Measurements from ENCODE around the gene PVALB. TPM values are rescaled to one million over a fixed set of nuclear protein-coding genes. Genes with fewer than 3 reads are reported as not detected.

The PVALB gene
- total and polyA plus RNA-seq, 10 of the 15 experiments (the other 5 are each of a cell fraction or from before 2014, with no cell fraction given), result not detected

DNA sequence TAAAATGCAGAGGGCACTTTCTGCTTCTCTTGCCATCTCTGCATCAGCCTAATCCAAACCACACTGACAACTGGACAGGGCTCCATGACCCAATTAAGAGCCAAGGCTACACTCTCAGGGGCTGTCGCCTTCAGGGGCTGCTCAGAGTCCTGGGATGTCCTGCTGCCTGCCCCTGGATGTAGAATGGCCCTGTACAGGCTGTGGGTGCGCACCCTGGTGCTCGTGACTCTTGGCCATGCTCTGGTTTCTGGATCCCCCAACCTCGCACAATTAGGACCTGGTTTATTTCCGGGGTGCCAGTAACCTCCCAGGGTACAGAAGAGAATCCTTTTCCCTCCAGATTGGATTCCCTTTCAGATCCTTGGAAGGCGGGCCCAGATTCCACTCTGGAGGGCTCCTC is 52.2 kb downstream of the PVALB start:
- FAIRE-seq, result no peak
- no peak for DNase-seq (ENCODE audit: low read depth, low spot score)
- 0 out of 2 replicates have a peak, but pooled peaks cover 3% of the 10 kb centered on the region for H4K20me1 ChIP-seq (ENCODE audit: control insufficient read depth, insufficient read depth)
- H3K9me3 ChIP-seq (replicated peaks; ENCODE audit: control insufficient read depth, insufficient read depth, low read length), result no peaks in the 10 kb centered on the region
- ChIA-PET CTCF (interaction anchor here (2.5 kb wide), 1 partner anchor 17 kb away, joined by 8 read pairs; no protein-coding TSS in a partner anchor), SMC1A (ENCODE audit: uncharacterized antibody, unreplicated experiment) (no interaction called here), POLR2A (interaction anchor here (1.1 kb wide), 1 partner anchor 11 kb away, joined by 4 read pairs; the partner anchor contains the start of gene IFT27), RAD21 (ENCODE audit: unreplicated experiment) (no interaction called here)
- H3K4me1 ChIP-seq (ENCODE audit: control insufficient read depth, insufficient read depth, low read length), result no peaks in the 10 kb centered on the region
- intact Hi-C loops (cut with micrococcal nuclease; ENCODE audit: unreplicated experiment) (no loop called here), in situ Hi-C loops (cut with MboI) (no loop called here)
- no peak overlapping the region for H3K4me2 ChIP-seq (ENCODE audit: control insufficient read depth, insufficient read depth)
- H2AFZ ChIP-seq (ENCODE audit: control insufficient read depth, low read depth, low read length), result no peak overlapping the region
- no peak overlapping the region for H3K9ac ChIP-seq (ENCODE audit: control insufficient read depth, insufficient read depth, low read length)
- no TSS peak for BruUV-seq (replicated peaks)
- H3K27ac ChIP-seq (ENCODE audit: control insufficient read depth, insufficient read depth), result no peak overlapping the region
- no peak overlapping the region for H3K4me3 ChIP-seq
- WGBS (ENCODE audit: insufficient coverage, insufficient replicate concordance, low lambda C conversion rate, missing lambda C conversion rate), result 79% methylated on average over 6 of the region's 6 CpGs
- no peaks in the 10 kb centered on the region for H3K79me2 ChIP-seq (ENCODE audit: control insufficient read depth, insufficient read depth, low read length)
- TF ChIP-seq HDGF (IDR thresholded peaks at IDR 0.05) (no peak), CHD4 (IDR thresholded peaks at IDR 0.05) (no peak), ZNF384 (IDR thresholded peaks at IDR 0.05; ENCODE audit: borderline replicate concordance, low read depth, low read length) (no peak)
- TF ChIP-seq, protein P1, sequence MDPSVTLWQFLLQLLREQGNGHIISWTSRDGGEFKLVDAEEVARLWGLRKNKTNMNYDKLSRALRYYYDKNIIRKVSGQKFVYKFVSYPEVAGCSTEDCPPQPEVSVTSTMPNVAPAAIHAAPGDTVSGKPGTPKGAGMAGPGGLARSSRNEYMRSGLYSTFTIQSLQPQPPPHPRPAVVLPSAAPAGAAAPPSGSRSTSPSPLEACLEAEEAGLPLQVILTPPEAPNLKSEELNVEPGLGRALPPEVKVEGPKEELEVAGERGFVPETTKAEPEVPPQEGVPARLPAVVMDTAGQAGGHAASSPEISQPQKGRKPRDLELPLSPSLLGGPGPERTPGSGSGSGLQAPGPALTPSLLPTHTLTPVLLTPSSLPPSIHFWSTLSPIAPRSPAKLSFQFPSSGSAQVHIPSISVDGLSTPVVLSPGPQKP (IDR thresholded peaks at IDR 0.05; ENCODE audit: low read depth, low read length), result no peak
- no peaks in the 10 kb centered on the region; a peak in 1 of 4 replicates for H3K27me3 ChIP-seq (replicated peaks in 1 of 2; ENCODE audit: control insufficient read depth in 2 of 2, insufficient read depth in 2 of 2, low read length in 1 of 2)
- H3K36me3 ChIP-seq (ENCODE audit: control insufficient read depth in 2 of 2, insufficient read depth in 2 of 2, low read length in 1 of 2), result no peaks in the 10 kb centered on the region
- ATAC-seq, result no peak

DNA sequence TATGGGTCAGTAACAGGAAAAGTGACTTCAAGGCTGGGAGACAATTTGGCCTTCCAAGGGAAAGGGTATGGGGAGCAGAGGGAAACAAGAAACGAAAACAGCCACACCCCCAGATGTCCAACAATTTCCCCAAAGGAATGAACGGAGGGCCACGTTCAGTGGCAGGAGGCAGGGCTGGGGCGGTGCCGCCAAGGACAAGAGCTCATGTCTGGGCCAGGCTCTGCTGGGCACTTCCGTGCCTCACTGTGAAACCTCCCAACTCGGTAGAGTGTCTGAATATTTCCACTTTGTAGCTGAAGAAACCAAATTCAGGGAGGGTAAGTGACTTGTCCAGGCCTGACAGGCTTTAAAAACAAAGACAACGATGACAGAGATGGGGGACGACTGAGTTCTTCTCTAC is 52.8 kb downstream of the PVALB start:
- ChIA-PET SMC1A (ENCODE audit: uncharacterized antibody, unreplicated experiment) (interaction anchor here (0.5 to 0.6 kb wide), 2 partner anchors 143 to 229 kb away, joined by 3 read pairs; no protein-coding TSS in a partner anchor), POLR2A (no interaction called here), RAD21 (ENCODE audit: unreplicated experiment) (no interaction called here), CTCF (no interaction called here)
- ATAC-seq, result no peak
- no peak for DNase-seq (ENCODE audit: low read depth, low spot score)
- 64% methylated on average over 9 of the region's 9 CpGs for WGBS (ENCODE audit: insufficient coverage, insufficient replicate concordance, low lambda C conversion rate, missing lambda C conversion rate)
- no peaks in the 10 kb centered on the region; a peak in 1 of 4 replicates for H3K27me3 ChIP-seq (replicated peaks in 1 of 2; ENCODE audit: control insufficient read depth in 2 of 2, insufficient read depth in 2 of 2, low read length in 1 of 2)
- H3K9me3 ChIP-seq (replicated peaks; ENCODE audit: control insufficient read depth, insufficient read depth, low read length), result no peaks in the 10 kb centered on the region
- no peak overlapping the region for H3K4me3 ChIP-seq
- no peaks in the 10 kb centered on the region for H3K36me3 ChIP-seq (ENCODE audit: control insufficient read depth in 2 of 2, insufficient read depth in 2 of 2, low read length in 1 of 2)
- H4K20me1 ChIP-seq (ENCODE audit: control insufficient read depth, insufficient read depth), result 0 out of 2 replicates have a peak, but pooled peaks cover 3% of the 10 kb centered on the region
- H2AFZ ChIP-seq (ENCODE audit: control insufficient read depth, low read depth, low read length), result no peak overlapping the region
- no peaks in the 10 kb centered on the region for H3K79me2 ChIP-seq (ENCODE audit: control insufficient read depth, insufficient read depth, low read length)
- intact Hi-C loops (cut with micrococcal nuclease; ENCODE audit: unreplicated experiment) (no loop called here), in situ Hi-C loops (cut with MboI) (no loop called here)
- no TSS peak for BruUV-seq (replicated peaks)
- no peaks in the 10 kb centered on the region for H3K4me1 ChIP-seq (ENCODE audit: control insufficient read depth, insufficient read depth, low read length)
- no peak overlapping the region for H3K4me2 ChIP-seq (ENCODE audit: control insufficient read depth, insufficient read depth)
- FAIRE-seq, result no peak
- H3K9ac ChIP-seq (ENCODE audit: control insufficient read depth, insufficient read depth, low read length), result no peak overlapping the region
- H3K27ac ChIP-seq (ENCODE audit: control insufficient read depth, insufficient read depth), result no peak overlapping the region
- TF ChIP-seq NRF1 (conservative IDR thresholded peaks at IDR 0.05; ENCODE audit: low read depth, low read length), result no peak
- TF ChIP-seq, protein P2, sequence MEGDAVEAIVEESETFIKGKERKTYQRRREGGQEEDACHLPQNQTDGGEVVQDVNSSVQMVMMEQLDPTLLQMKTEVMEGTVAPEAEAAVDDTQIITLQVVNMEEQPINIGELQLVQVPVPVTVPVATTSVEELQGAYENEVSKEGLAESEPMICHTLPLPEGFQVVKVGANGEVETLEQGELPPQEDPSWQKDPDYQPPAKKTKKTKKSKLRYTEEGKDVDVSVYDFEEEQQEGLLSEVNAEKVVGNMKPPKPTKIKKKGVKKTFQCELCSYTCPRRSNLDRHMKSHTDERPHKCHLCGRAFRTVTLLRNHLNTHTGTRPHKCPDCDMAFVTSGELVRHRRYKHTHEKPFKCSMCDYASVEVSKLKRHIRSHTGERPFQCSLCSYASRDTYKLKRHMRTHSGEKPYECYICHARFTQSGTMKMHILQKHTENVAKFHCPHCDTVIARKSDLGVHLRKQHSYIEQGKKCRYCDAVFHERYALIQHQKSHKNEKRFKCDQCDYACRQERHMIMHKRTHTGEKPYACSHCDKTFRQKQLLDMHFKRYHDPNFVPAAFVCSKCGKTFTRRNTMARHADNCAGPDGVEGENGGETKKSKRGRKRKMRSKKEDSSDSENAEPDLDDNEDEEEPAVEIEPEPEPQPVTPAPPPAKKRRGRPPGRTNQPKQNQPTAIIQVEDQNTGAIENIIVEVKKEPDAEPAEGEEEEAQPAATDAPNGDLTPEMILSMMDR (IDR thresholded peaks at IDR 0.05 in 2 of 3, conservative IDR thresholded peaks at IDR 0.05 in 1 of 3; ENCODE audit: control insufficient read depth in 2 of 3, extremely low read depth in 1 of 3, insufficient read depth in 1 of 3, low read depth in 3 of 3, low read length in 3 of 3), result no peak
- no peak for TF ChIP-seq ASH2L (IDR thresholded peaks at IDR 0.05; ENCODE audit: borderline replicate concordance, low read depth)
- TF ChIP-seq CREB1 (IDR thresholded peaks at IDR 0.05; ENCODE audit: low read depth), result no peak
- TF ChIP-seq BHLHE40 (IDR thresholded peaks at IDR 0.05; ENCODE audit: borderline replicate concordance in 1 of 2, low read depth in 2 of 2, low read length in 1 of 2), result no peak
- TF ChIP-seq, protein P3, sequence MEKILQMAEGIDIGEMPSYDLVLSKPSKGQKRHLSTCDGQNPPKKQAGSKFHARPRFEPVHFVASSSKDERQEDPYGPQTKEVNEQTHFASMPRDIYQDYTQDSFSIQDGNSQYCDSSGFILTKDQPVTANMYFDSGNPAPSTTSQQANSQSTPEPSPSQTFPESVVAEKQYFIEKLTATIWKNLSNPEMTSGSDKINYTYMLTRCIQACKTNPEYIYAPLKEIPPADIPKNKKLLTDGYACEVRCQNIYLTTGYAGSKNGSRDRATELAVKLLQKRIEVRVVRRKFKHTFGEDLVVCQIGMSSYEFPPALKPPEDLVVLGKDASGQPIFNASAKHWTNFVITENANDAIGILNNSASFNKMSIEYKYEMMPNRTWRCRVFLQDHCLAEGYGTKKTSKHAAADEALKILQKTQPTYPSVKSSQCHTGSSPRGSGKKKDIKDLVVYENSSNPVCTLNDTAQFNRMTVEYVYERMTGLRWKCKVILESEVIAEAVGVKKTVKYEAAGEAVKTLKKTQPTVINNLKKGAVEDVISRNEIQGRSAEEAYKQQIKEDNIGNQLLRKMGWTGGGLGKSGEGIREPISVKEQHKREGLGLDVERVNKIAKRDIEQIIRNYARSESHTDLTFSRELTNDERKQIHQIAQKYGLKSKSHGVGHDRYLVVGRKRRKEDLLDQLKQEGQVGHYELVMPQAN (conservative IDR thresholded peaks at IDR 0.05), result no peak
- TF ChIP-seq STAT1 (conservative IDR thresholded peaks at IDR 0.05), result no peak
- no peak for TF ChIP-seq CREM (IDR thresholded peaks at IDR 0.05; ENCODE audit: low read depth)
- no peak for TF ChIP-seq RCOR1 (conservative IDR thresholded peaks at IDR 0.05; ENCODE audit: low read depth, low read length)
- no peak for TF ChIP-seq CHD4 (IDR thresholded peaks at IDR 0.05)

All from GM12878 (cell line).